Keratinocyte (primary cell): ENCODE data around the gene WWC1. TPM values are rescaled to one million over a fixed set of nuclear protein-coding genes. Genes with fewer than 3 reads are reported as not detected.
A peak's percentile ranks its signal among the peaks of the same experiment; 100 is the strongest.

Experiments used
- DNase-seq: peaks from one replicate; pipeline ENCODE4 v3.0.0-alpha.2; 2011; ENCODE audit warnings: low read depth, missing footprints, low spot score
- FAIRE-seq: peaks from 2 replicates; lab custom pipeline; 2011; peaks lifted over from hg19 to GRCh38; lab: Jason Lieb, UNC
- H2AFZ ChIP-seq: 2 replicates; pipeline ENCODE4 v1.6.0; 2012; ENCODE audit warnings: low read length, control low read depth, inconsistent platforms; ENCODE audit not compliant: control insufficient read depth
- H3K27ac ChIP-seq: 2 replicates; pipeline ENCODE4 v1.5.1; 2011; ENCODE audit warnings: low read length; ENCODE audit not compliant: control insufficient read depth, insufficient read depth
- H3K27me3 ChIP-seq: 3 replicates; pipeline ENCODE4 v1.6.0; 2011; ENCODE audit warnings: low read length; ENCODE audit not compliant: control insufficient read depth, insufficient read depth; ENCODE audit errors: extremely low read depth
- H3K36me3 ChIP-seq, 2 experiments: 2 replicates in 1 of 2; 3 replicates in 1 of 2; pipeline ENCODE4 v1.5.1; 2011; ENCODE audit warnings: low read length in 2 of 2, mild to moderate bottlenecking in 1 of 2; ENCODE audit not compliant: control insufficient read depth in 2 of 2, insufficient read depth in 2 of 2; ENCODE audit errors: extremely low read depth in 1 of 2
- H3K4me1 ChIP-seq: 3 replicates; pipeline ENCODE4 v1.5.1; 2011; ENCODE audit warnings: low read length; ENCODE audit not compliant: control insufficient read depth, insufficient read depth; ENCODE audit errors: extremely low read depth
- H3K4me2 ChIP-seq: 3 replicates; pipeline ENCODE4 v1.6.0; 2011; ENCODE audit warnings: low read depth, low read length; ENCODE audit not compliant: control insufficient read depth, insufficient read depth; ENCODE audit errors: extremely low read depth
- H3K4me3 ChIP-seq, 3 experiments: fragments of 200-600 bp in 1 of 3; sonication (generic) in 1 of 3; 2 replicates in 2 of 3; 3 replicates in 1 of 3; pipeline ENCODE4 v1.5.1; 2011 to 2016; ENCODE audit warnings: low read length in 3 of 3, mild to moderate bottlenecking in 3 of 3, control low read depth in 2 of 3, inconsistent platforms in 1 of 3, low read depth in 1 of 3, mixed read lengths in 1 of 3, mixed run types in 1 of 3, moderate library complexity in 1 of 3; ENCODE audit not compliant: control insufficient read depth in 2 of 3, insufficient read depth in 2 of 3; ENCODE audit errors: extremely low read depth in 1 of 3
- H3K79me2 ChIP-seq: 2 replicates; pipeline ENCODE4 v1.6.0; 2012; ENCODE audit warnings: low read length; ENCODE audit not compliant: control insufficient read depth, insufficient read depth
- H3K9ac ChIP-seq: 3 replicates; pipeline ENCODE4 v1.6.0; 2011; ENCODE audit warnings: low read length; ENCODE audit not compliant: control insufficient read depth, insufficient read depth; ENCODE audit errors: extremely low read depth
- H3K9me1 ChIP-seq: 3 replicates; pipeline ENCODE4 v1.6.0; 2011; ENCODE audit warnings: low read length; ENCODE audit not compliant: control insufficient read depth, insufficient read depth; ENCODE audit errors: extremely low read depth
- H3K9me3 ChIP-seq: 2 replicates; pipeline ENCODE4 v1.5.1; 2012; ENCODE audit warnings: low read depth, low read length; ENCODE audit not compliant: control insufficient read depth
- H4K20me1 ChIP-seq: 3 replicates; pipeline ENCODE4 v1.6.0; 2011; ENCODE audit warnings: low read length; ENCODE audit not compliant: control insufficient read depth, insufficient read depth; ENCODE audit errors: extremely low read depth
- CTCF ChIP-seq, 3 experiments: IDR thresholded peaks in 1 of 3; conservative IDR thresholded peaks in 1 of 3; optimal IDR thresholded peaks in 1 of 3; 2 replicates in 2 of 3; 3 replicates in 1 of 3; pipeline versions ENCODE3 to v1.5.1; 2011; ENCODE audit warnings: low read length in 3 of 3, mild to moderate bottlenecking in 3 of 3, moderate library complexity in 2 of 3, control low read depth in 1 of 3, inconsistent platforms in 1 of 3; ENCODE audit not compliant: insufficient read depth in 2 of 3; ENCODE audit errors: extremely low read depth in 1 of 3
- EZH2 ChIP-seq: IDR thresholded peaks from one replicate; pipeline ENCODE4 v1.6.1; 2012; ENCODE audit warnings: inconsistent platforms, mild to moderate bottlenecking, low read length, moderate library complexity
- dilution Hi-C: fragments of 300-500 bp; cut with MboI; formaldehyde crosslinking; loops from one replicate; pipeline ENCODE4 v1.7.0; 2020; ENCODE audit warnings: low sequenced_read_pairs; ENCODE audit not compliant: extremely low pct_ligation_motif_present
- polyA plus RNA-seq, 5 experiments: library from polyadenylated mRNA; depleted of rRNA in 3 of 5; stranded (reverse) in 3 of 5; stranded (forward) in 1 of 5; unstranded in 1 of 5; fragments of >200 nt; gene quantifications; 1 replicate in 1 of 5; 2 replicates in 3 of 5; 3 replicates in 1 of 5; pipeline versions ENCODE4 v1.2.1 to v1.2.3, GENCODE V29; 2011 to 2012; ENCODE audit warnings: missing spikeins in 2 of 5, low read depth in 1 of 5, low replicate concordance in 1 of 5

Gene WWC1
- polyA plus RNA-seq, 1 donor (not counting 4 experiments of a cell fraction or from before 2014, with no cell fraction given): 19.8 TPM

- Histone ChIP-seq H3K9me1 (no peaks in the 10 kb centered on the region), H3K9me3 (no peaks in the 10 kb centered on the region), H3K27ac (no peak overlapping the region), H3K36me3 (peaks cover 15 to 19% of the 10 kb centered on the region in 2 experiments), H3K4me2 (peak overlapping the region; percentile 56), H3K79me2 (no peaks in the 10 kb centered on the region), H3K27me3 (no peaks in the 10 kb centered on the region), H4K20me1 (no peaks in the 10 kb centered on the region), H3K9ac (no peak overlapping the region), H3K4me3 (no peak overlapping the region), H2AFZ (no peak overlapping the region), H3K4me1 (peaks cover 10% of the 10 kb centered on the region)
- TF ChIP-seq CTCF (optimal IDR thresholded peaks at IDR 0.05 in 1 of 3, IDR thresholded peaks at IDR 0.05 in 1 of 3, conservative IDR thresholded peaks at IDR 0.05 in 1 of 3; ENCODE audit: extremely low read depth in 1 of 3, insufficient read depth in 2 of 3, low read length in 3 of 3) (no peak), EZH2 (no peak)
- DNase-seq: no peak
- dilution Hi-C loops: no loop called here
- FAIRE-seq: no peak
Observed at GRCh38 chr5:168449166-168449565, 157.7 kb downstream of the WWC1 start.

- DNase-seq (no peak), FAIRE-seq (no peak)
- peaks cover 10% of the 10 kb centered on the region for H3K4me1 ChIP-seq
- no peaks in the 10 kb centered on the region for H3K9me1 ChIP-seq
- H2AFZ ChIP-seq: no peak overlapping the region
- TF ChIP-seq CTCF (optimal IDR thresholded peaks at IDR 0.05 in 1 of 3, IDR thresholded peaks at IDR 0.05 in 1 of 3, conservative IDR thresholded peaks at IDR 0.05 in 1 of 3; ENCODE audit: extremely low read depth in 1 of 3, insufficient read depth in 2 of 3, low read length in 3 of 3) (no peak), EZH2 (no peak)
- no peak overlapping the region for H3K4me3 ChIP-seq
- dilution Hi-C loops: no loop called here
- H3K27ac ChIP-seq: no peak overlapping the region
- no peaks in the 10 kb centered on the region for H3K9me3 ChIP-seq
- no peaks in the 10 kb centered on the region for H3K79me2 ChIP-seq
- H3K36me3 ChIP-seq: peaks cover 25 to 27% of the 10 kb centered on the region in 2 experiments
- no peaks in the 10 kb centered on the region for H4K20me1 ChIP-seq
- no peaks in the 10 kb centered on the region for H3K27me3 ChIP-seq
- no peak overlapping the region for H3K4me2 ChIP-seq
- no peak overlapping the region for H3K9ac ChIP-seq
Observed at GRCh38 chr5:168451565-168451964, 160.1 kb downstream of the WWC1 start.
